GM19043 (cell line): ENCODE measurements around the gene ATOH7.
"Not testable (repeated sequence)": the region's sequence is repeated elsewhere in the genome, so short reads cannot be mapped to it uniquely, and the experiment has no call there.

ENCODE experiments used
- ATAC-seq: cut with Tn5 transposase; IDR thresholded peaks from one replicate; pipeline ENCODE4 v1.9.1; 2021; ENCODE audit warnings: low read depth; ENCODE audit not compliant: unreplicated experiment

The ATOH7 gene

DNA sequence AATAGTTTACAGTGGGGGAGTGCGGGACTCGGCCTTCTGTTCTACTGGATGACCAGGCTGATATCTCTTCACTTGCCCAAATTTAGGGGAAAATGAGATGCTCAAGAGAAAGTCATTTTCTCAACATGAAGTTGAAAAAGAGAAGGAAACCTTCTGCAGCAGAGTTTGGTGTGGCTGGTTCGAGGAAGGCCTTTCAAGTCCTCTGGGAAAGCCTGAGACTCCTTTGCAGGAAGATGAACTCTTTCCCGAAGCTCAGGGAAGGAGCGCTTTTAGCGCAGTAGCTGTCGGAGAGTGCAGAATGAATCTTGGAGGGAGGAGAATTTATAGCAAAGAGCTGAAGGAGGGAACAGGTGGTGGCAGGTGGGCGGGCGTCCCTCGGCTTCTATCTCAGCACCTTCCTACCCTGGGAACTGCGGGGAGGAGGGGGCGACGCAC lies at the start of gene ATOH7:
ATOH7 (minus strand) TSS at position 297 of the 435 bp plus-strand sequence. CDS start 436 bp downstream, outside the sequence.
- no peak for ATAC-seq

DNA sequence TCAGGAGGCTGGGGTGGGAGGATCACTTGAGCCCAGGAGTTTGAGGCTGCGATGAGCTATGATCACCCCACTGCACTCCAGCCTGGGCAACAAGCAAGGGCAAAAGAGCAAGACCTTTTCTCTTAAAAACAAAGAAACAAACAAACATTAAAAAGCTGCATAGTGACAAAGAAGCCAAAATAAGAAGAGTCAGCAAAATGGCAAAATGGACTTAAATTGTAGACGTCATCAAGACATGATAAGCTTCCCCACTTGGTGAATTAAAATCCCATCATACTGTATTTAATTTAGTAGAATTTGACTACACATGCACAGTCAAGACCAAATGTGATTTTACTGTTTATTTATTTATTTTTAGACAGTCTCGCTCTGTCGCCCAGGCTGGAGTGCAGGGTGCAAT lies 48.8 kb upstream of the ATOH7 start:
- ATAC-seq: no peak

DNA sequence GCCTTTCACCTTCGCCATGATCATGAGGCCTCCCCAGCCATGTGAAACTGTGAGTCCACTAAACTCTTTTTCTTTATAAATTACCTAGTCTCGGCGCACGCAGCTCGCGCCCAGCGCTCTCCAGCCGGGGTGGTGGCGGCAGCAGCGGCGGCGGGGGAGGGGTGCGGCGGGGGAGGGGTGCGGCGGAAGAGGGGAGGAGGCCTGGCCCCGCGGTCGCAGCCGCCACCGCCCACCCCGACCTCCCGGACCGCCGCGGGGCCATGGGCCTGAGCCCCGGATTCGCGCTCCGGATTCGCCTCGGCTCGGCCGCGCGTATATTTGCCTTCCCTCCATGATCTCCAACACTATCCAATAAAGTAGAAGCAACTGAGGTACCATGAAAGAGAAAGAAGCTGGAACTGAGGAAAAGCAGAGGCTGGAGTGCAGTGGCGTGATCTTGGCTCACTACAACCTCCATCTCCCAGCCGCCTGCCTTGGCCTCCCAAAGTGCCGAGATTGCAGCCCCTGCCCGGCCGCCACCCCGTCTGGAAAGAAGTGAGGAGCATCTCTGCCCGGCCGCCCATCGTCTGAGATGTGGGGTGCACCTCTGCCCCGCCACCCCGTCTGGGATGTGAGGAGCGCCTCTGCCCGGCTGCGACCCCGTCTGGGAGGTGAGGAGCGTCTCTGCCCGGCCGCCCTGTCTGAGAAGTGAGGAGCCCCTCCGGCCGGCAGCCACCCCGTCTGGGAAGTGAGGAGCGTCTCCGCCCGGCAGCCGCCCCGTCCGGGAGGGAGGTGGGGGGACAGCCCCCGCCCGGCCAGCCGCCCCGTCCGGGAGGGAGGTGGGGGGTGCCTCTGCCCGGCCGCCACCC lies 47.2 kb upstream of the ATOH7 start:
- ATAC-seq: not testable (repeated sequence)

DNA sequence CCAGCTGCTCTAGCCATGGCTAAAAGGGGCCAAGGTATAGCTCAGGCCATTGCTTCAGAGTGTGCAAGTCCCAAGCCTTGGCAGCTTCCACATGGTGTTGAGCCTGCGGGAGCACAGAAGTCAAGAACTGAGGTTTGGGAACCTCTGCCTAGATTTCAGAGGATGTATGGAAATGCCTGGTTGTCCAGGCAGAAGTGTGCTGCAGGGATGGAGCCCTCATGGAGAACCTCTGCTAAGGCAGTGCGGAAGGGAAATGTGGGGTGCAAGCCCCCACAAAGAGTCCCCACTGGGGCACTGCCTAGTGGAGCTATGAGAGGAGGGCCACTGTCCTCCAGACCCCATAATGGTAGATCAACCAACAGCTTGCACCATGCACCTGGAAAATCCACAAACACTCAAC lies 45.9 kb upstream of the ATOH7 start:
- ATAC-seq: not testable (repeated sequence)

DNA sequence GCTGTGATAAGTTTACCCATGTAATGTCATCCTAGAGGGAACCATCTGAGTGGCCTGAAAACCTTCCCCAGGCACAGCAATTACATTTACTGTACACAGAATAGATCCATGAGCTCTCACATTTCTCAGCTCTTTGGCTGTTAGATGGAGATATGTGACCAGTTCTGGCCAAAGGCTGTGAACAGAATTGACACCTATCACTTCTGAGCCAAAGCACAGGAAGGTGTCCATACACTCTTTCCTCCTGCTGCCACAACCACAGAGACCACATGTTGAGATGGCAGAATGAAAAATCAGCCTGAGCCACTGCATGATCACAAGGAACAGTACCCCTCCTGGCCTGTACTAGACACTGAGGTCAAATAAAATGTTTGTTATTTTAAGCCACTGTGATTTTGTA lies 44.3 kb upstream of the ATOH7 start:
- ATAC-seq: no peak

DNA sequence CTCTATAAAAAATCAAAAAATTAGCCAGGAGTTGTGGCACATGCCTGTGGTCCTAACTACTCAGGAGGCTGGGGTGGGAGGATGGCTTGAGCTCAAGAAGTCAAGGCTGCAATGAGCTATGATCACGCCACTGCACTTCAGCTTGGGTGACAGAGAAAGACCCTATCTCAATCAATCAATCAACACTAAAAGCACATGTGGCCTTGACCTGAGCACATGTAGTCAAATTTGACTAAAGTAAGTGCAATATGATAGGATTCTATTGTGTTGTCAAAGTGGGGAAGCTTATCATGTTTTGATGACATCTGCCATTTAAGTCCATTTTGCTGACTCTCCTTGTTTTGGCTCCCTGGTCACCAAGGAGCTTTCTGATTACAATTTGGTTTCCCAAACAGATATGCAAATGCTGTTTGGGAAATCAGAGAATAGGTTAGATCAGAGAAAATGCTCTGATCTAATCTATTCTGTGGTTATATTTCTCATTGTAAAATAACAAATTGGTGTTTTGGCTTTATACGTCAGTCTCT lies 43.8 kb upstream of the ATOH7 start:
- no peak for ATAC-seq

DNA sequence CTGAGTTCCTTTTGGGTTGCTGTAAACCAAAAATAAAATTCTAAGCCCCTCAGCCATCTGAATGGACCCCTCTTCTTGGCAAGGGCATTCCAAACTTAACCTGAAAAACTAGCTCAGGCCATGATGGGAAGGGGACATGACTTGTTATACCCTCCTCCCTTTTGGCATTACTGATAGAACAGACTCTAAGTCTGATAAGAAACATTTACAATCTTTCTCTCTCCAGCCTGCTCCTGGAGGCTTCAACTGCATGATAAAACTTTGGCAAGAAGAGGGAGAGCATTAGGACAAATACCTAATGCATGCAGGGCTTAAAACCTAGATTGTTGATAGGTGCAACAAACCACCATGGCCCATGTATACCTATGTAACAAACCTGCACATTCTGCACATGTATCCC lies 40.9 kb upstream of the ATOH7 start:
- no peak for ATAC-seq

DNA sequence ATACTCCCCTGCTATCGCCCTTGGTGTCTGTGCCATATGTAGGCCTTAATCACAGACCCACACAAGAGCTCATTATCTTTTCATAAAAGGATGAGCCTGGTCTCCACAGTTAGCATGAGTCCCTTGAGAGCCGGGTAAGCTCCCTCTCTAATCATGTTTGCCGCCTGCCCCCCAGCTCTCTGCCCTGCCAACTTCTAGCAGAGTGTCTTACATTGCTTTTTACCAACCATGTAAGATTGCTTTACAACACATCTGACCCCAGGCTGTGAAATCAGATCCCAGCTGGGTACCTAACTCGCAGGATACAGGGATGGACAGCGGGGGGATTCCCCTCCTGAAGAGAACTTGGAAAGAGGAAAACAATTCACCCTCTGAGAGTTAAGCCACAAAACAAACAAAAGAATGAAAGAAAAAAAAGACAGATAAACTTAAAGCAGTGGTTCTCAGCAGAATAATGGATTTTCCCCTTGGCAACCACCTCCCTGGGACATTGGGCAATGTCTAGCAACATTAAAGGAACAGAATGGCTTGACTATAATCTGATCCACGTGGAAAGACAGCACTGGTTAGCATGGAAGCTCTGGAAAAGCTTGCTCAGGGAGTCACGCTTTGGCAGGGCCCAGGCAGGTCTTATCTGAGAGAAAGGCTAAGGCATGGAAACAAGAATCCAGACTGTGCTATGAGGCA lies 39.4 kb upstream of the ATOH7 start:
- ATAC-seq: no peak

DNA sequence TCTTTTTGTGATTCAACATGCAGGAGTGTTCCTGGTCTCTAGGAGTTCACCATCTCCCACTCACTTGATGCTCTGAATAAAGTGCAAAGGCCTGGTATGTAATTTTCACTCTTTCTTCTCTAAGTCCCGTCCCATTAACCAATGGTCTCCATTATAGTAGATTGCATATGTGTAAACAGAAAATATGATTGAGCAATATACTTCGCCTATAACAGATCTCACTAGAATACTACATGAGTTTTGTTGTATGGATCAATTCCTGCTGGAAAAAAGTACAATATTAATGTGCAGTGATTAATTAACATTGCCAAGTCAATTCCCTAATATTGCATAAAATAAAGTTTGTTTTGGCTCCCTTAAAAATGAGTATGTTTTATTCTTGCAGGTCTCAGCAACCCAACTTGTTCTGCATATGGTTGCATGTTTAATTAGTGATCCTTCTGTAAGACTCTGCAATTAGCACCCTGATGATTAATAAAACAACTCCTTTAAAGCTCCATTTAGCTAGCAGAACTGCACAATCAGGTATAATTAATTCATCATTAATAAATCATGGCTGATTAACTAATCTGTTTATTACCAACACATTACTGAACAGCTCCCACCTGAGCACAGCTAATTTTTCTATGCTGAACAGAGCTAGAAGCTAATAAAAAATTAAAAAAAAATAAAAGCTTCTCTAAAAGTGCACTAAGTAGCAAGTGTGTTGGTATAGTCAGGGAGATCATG lies 37.8 kb upstream of the ATOH7 start:
- no peak for ATAC-seq

DNA sequence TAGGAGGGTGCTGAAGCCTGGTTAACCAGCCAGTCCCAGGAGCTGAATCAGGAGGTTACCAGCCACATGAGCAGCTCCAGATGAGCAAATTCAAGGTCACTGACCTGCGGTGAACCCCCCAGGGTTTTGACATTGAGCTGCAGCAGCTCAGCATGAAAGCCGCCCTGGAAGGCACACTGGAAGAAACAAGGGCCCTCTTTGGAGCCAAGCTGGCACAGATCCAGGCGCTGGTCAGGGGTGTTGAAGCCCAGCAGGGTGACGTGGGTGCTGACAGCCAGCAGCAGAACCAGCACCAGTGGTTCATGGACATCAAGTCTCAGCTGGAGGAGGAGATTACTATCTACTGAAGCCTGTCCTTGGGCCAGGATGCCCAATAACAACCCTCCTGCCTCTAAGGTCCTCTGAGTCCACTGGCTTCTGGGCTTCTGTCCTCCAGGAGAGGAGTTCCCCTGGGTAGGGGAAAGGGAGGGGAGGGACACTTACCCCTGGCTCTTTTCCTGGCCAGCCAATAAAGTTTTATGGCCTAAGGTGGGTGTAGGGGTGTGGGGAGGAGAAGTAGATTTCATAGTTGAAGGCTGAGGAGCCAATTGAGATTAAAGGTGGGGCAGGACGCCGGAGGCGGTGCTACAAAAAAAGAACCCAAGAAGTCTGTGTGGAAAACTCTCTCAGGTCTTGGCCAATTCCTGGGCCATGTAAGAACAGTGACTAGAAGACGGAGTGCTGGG lies 29.4 kb upstream of the ATOH7 start:
- ATAC-seq: no peak

DNA sequence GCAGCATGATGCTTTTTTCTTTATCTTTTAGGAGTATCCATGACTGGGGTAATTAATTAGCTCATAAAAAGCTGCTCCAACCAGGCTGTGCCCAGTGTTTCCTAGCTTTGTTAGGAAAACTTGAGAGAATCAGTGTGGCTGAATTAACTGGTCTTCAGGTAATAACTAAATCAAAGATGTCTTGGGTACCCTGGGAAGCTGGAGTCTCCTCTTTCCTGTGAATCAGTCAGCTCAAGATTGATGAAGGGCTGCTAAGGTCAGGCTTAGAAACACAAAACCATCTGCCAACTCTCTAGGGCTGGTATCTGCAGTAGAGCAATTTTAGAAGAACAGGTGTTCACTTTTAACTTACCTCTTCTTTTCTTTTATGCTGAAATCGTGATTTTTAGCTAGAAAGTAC lies 21.4 kb upstream of the ATOH7 start:
- ATAC-seq: no peak

DNA sequence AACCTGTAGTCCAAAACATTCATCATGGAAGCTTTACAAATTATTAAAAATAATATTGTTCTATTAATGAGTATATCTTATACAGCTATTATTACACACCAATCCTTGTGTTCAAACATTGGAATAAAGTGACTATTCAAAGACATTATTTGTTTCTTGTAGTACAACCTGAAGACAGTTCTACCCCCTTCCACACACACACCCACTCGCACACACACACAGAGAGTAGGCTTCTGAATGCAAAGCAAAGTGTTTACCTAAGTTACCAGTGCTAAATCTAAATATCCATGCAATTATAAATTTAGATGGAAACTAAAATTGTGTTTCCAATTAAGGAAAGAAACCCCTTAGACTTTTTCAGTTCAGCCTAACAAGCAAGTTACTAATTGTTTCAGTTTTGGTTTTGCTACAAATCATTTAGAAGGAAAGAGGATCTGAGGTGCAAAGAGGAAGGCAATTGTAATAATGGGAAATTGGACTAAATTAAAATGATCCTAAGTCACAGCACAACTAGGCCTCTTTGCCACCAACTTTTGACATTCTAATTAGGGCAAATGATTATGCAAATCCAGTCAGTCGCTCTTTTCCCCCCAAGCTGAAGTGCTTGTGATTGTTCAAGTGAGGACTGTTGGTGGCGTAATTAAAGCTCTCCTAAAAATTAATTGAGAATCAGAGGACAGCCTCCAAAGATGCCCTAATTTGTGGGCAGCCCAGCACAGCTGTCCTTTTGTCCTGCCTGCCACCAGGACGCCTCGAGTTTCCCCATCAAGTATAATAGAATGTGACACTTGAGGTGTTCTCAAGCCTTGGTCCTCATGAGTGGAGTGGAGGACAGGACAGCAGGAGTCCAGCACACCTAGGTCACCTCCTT lies 19.9 kb upstream of the ATOH7 start:
- no peak for ATAC-seq

DNA sequence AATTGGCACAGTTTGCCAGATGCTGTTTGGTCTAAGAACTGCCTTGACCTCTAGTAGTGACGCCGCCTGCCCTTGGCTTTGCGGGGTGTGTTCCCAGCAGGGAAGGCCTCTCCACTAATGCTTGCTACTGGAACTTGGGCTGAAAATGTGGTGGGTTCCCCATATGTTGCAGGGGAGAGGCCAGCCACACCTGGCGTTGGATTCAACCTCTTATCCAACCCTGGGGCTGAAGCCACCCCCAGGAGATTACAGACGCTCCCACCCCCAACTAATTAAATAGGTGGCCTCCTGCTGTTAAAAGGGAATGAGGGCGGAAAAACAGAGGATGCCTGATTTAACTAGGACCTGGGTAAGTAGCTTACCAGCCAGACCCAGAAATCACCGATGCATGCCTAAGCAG lies 19.2 kb upstream of the ATOH7 start:
- ATAC-seq: no peak

DNA sequence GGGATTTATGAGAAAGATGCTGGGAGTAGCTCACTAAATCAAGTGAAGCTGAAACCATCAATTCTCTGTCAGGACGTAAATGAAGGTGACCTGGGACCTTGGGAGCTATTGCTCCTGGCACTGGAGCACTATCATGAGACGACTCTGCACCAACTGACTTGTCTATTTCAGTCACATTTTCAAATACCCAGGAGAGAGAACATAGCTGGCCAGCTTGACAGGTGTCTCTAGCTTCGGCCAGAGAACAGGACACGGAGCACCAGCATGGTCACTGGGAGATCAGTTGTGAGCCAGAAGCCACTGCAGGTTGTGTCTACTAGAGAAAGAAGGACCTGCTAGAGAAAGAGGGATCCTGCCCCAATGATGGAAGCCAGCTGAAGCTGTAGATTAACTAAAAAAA lies 17.4 kb upstream of the ATOH7 start:
- no peak for ATAC-seq

DNA sequence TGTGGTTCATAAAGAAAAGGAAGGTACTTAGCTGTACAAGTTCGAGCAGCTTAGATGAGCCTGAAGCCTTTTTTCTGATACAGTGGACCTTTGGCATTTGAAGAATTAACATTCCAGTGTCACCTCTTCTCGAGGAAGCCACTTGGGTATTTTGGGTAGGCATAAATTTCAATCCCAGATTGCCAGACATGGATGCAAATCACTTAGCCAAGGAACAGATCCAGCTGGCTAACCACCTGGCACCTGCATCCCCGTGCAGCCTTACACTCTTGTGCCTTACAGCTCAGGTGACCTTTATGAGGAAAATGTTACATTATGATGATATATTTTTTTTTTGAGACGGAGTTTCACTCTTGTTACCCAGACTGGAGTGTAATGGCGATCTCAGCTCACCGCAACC lies 16.0 kb upstream of the ATOH7 start:
- ATAC-seq: no peak

DNA sequence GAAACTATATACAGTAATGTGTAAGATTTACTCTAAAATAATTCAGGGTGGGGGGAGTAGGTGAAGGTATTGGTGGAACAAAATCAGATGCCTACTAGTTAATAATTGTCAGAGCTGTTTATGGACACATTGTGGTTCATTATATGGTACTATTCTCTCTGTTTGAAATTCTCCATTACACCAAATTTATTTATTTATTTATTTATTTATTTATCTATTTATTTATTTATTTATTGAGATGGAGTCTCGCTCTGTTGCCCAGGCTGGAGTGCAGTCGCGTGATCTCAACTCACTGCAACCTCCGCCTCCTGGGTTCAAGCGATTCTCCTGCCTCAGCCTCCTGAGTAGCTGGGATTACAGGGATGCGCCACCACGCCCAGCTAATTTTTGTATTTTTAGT lies 14.5 kb upstream of the ATOH7 start:
- ATAC-seq: not testable (repeated sequence)

DNA sequence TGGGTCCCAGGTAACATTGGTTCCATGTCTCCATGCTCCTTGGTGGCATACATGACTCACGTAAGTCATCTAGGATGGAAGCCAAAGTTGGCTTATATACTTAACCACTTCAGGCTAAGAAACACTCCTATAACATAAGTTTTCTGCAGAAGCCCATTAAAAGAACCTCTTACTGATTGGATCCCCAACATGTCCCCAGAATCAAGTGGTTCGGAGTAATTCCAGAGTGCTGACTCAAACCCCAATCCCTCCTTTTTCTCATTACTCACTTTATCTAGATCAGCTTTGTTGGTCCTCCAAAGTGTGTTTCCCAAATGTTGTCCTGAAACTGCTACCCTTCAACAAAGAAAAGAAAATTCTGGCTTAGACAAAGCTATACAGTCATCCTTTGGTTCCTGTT lies 10.1 kb upstream of the ATOH7 start:
- ATAC-seq: no peak

DNA sequence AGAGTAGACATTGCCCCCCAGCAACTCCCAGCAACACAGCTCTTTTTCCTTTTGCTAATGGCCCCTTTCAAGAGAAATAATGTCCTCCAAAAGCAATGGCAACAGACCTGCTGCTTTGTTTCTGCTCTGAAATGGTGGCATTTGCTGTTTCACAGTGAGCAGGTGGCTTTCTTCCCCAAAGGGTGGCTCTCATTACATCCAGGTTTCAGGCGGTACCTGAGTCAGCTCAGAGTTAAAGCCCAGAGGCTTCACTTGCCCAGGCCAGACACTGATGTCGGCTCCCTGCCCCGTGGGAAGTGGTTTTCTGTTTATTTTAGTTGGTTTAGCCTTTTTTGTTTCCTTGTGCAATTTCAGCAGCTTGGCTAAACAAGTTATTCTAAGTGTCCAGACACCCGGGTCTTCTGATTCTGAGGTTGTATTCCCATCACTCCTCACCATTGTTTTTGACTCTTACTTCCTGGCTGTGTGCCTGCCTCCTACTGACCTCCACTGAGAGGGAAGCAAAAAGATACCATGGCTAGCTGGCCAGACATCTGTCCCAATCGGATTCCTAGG lies 7.8 kb upstream of the ATOH7 start:
- ATAC-seq: no peak

DNA sequence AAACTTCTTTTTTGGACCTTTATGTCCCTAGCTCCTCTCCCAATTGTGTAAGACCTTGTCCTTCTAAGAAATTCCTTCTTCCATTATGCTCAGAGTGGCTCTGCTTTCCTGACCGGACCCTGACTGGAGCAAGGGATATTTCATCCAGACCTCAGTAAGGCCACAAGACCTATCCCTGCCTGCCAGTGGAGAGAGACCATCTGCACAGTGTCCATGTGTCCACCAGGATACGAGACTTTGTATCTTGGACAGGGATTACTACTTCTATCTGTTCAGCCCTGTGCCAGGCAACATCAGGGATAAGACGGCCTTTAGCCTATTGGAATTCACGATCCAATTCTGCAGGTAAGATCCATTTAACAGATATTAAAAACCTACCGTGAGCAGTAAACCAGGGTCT lies 7.2 kb upstream of the ATOH7 start:
- no peak for ATAC-seq
